Keratinocyte (primary cell): ENCODE measurements around the gene CYP4F22. TPM values are rescaled to one million over a fixed set of nuclear protein-coding genes. Genes with fewer than 3 reads are reported as not detected.

Experiments used
- DNase-seq: peaks from one replicate; pipeline ENCODE4 v3.0.0-alpha.2; 2011; ENCODE audit warnings: low read depth, missing footprints, low spot score
- FAIRE-seq: peaks from 2 replicates; lab custom pipeline; 2011; peaks lifted over from hg19 to GRCh38; lab: Jason Lieb, UNC
- H2AFZ ChIP-seq: 2 replicates; pipeline ENCODE4 v1.6.0; 2012; ENCODE audit warnings: low read length, control low read depth, inconsistent platforms; ENCODE audit not compliant: control insufficient read depth
- H3K27ac ChIP-seq: 2 replicates; pipeline ENCODE4 v1.5.1; 2011; ENCODE audit warnings: low read length; ENCODE audit not compliant: control insufficient read depth, insufficient read depth
- H3K27me3 ChIP-seq: 3 replicates; pipeline ENCODE4 v1.6.0; 2011; ENCODE audit warnings: low read length; ENCODE audit not compliant: control insufficient read depth, insufficient read depth; ENCODE audit errors: extremely low read depth
- H3K36me3 ChIP-seq, 2 experiments: 2 replicates in 1 of 2; 3 replicates in 1 of 2; pipeline ENCODE4 v1.5.1; 2011; ENCODE audit warnings: low read length in 2 of 2, mild to moderate bottlenecking in 1 of 2; ENCODE audit not compliant: control insufficient read depth in 2 of 2, insufficient read depth in 2 of 2; ENCODE audit errors: extremely low read depth in 1 of 2
- H3K4me1 ChIP-seq: 3 replicates; pipeline ENCODE4 v1.5.1; 2011; ENCODE audit warnings: low read length; ENCODE audit not compliant: control insufficient read depth, insufficient read depth; ENCODE audit errors: extremely low read depth
- H3K4me2 ChIP-seq: 3 replicates; pipeline ENCODE4 v1.6.0; 2011; ENCODE audit warnings: low read depth, low read length; ENCODE audit not compliant: control insufficient read depth, insufficient read depth; ENCODE audit errors: extremely low read depth
- H3K4me3 ChIP-seq, 3 experiments: fragments of 200-600 bp in 1 of 3; sonication (generic) in 1 of 3; 2 replicates in 2 of 3; 3 replicates in 1 of 3; pipeline ENCODE4 v1.5.1; 2011 to 2016; ENCODE audit warnings: low read length in 3 of 3, mild to moderate bottlenecking in 3 of 3, control low read depth in 2 of 3, inconsistent platforms in 1 of 3, low read depth in 1 of 3, mixed read lengths in 1 of 3, mixed run types in 1 of 3, moderate library complexity in 1 of 3; ENCODE audit not compliant: control insufficient read depth in 2 of 3, insufficient read depth in 2 of 3; ENCODE audit errors: extremely low read depth in 1 of 3
- H3K79me2 ChIP-seq: 2 replicates; pipeline ENCODE4 v1.6.0; 2012; ENCODE audit warnings: low read length; ENCODE audit not compliant: control insufficient read depth, insufficient read depth
- H3K9ac ChIP-seq: 3 replicates; pipeline ENCODE4 v1.6.0; 2011; ENCODE audit warnings: low read length; ENCODE audit not compliant: control insufficient read depth, insufficient read depth; ENCODE audit errors: extremely low read depth
- H3K9me1 ChIP-seq: 3 replicates; pipeline ENCODE4 v1.6.0; 2011; ENCODE audit warnings: low read length; ENCODE audit not compliant: control insufficient read depth, insufficient read depth; ENCODE audit errors: extremely low read depth
- H3K9me3 ChIP-seq: 2 replicates; pipeline ENCODE4 v1.5.1; 2012; ENCODE audit warnings: low read depth, low read length; ENCODE audit not compliant: control insufficient read depth
- H4K20me1 ChIP-seq: 3 replicates; pipeline ENCODE4 v1.6.0; 2011; ENCODE audit warnings: low read length; ENCODE audit not compliant: control insufficient read depth, insufficient read depth; ENCODE audit errors: extremely low read depth
- CTCF ChIP-seq, 3 experiments: IDR thresholded peaks in 1 of 3; conservative IDR thresholded peaks in 1 of 3; optimal IDR thresholded peaks in 1 of 3; 2 replicates in 2 of 3; 3 replicates in 1 of 3; pipeline versions ENCODE3 to v1.5.1; 2011; ENCODE audit warnings: low read length in 3 of 3, mild to moderate bottlenecking in 3 of 3, moderate library complexity in 2 of 3, control low read depth in 1 of 3, inconsistent platforms in 1 of 3; ENCODE audit not compliant: insufficient read depth in 2 of 3; ENCODE audit errors: extremely low read depth in 1 of 3
- EZH2 ChIP-seq: IDR thresholded peaks from one replicate; pipeline ENCODE4 v1.6.1; 2012; ENCODE audit warnings: inconsistent platforms, mild to moderate bottlenecking, low read length, moderate library complexity
- dilution Hi-C: fragments of 300-500 bp; cut with MboI; formaldehyde crosslinking; loops from one replicate; pipeline ENCODE4 v1.7.0; 2020; ENCODE audit warnings: low sequenced_read_pairs; ENCODE audit not compliant: extremely low pct_ligation_motif_present
- polyA plus RNA-seq, 5 experiments: library from polyadenylated mRNA; depleted of rRNA in 3 of 5; stranded (reverse) in 3 of 5; stranded (forward) in 1 of 5; unstranded in 1 of 5; fragments of >200 nt; gene quantifications; 1 replicate in 1 of 5; 2 replicates in 3 of 5; 3 replicates in 1 of 5; pipeline versions ENCODE4 v1.2.1 to v1.2.3, GENCODE V29; 2011 to 2012; ENCODE audit warnings: missing spikeins in 2 of 5, low read depth in 1 of 5, low replicate concordance in 1 of 5

Gene CYP4F22
- polyA plus RNA-seq, 1 donor (not counting 4 experiments of a cell fraction or from before 2014, with no cell fraction given): 0.43 TPM

GRCh38 chr19:15583346-15583745 is 75.0 kb downstream of the CYP4F22 start:
- TF ChIP-seq EZH2 (no peak), CTCF (optimal IDR thresholded peaks at IDR 0.05 in 1 of 3, IDR thresholded peaks at IDR 0.05 in 1 of 3, conservative IDR thresholded peaks at IDR 0.05 in 1 of 3; ENCODE audit: extremely low read depth in 1 of 3, insufficient read depth in 2 of 3, low read length in 3 of 3) (no peak)
- Histone ChIP-seq H3K9me3 (no peaks in the 10 kb centered on the region), H3K4me2 (no peak overlapping the region)

GRCh38 chr19:15584095-15584494 is 75.8 kb downstream of the CYP4F22 start:
- TF ChIP-seq CTCF (optimal IDR thresholded peaks at IDR 0.05 in 1 of 3, IDR thresholded peaks at IDR 0.05 in 1 of 3, conservative IDR thresholded peaks at IDR 0.05 in 1 of 3; ENCODE audit: extremely low read depth in 1 of 3, insufficient read depth in 2 of 3, low read length in 3 of 3): no peak
- no peak for TF ChIP-seq EZH2
- Histone ChIP-seq H3K9me3 (no peaks in the 10 kb centered on the region), H3K9me1 (no peaks in the 10 kb centered on the region), H3K27ac (no peak overlapping the region), H3K36me3 (no peaks in the 10 kb centered on the region), H3K4me2 (peak overlapping the region; percentile 22), H4K20me1 (no peaks in the 10 kb centered on the region), H3K9ac (no peak overlapping the region), H3K4me3 (no peak overlapping the region), H3K27me3 (peaks cover 3% of the 10 kb centered on the region), H2AFZ (no peak overlapping the region), H3K4me1 (no peaks in the 10 kb centered on the region), H3K79me2 (no peaks in the 10 kb centered on the region)
- dilution Hi-C loops: no loop called here
- FAIRE-seq (no peak), DNase-seq (no peak)

More at GRCh38 chr19:15583346-15583745, 75.0 kb downstream of the CYP4F22 start:
- H4K20me1 ChIP-seq: no peaks in the 10 kb centered on the region
- H3K9me1 ChIP-seq: no peaks in the 10 kb centered on the region
- no peak overlapping the region for H2AFZ ChIP-seq
- H3K79me2 ChIP-seq: no peaks in the 10 kb centered on the region
- no peaks in the 10 kb centered on the region for H3K4me1 ChIP-seq
- H3K36me3 ChIP-seq: no peaks in the 10 kb centered on the region
- FAIRE-seq (no peak), DNase-seq (no peak)
- dilution Hi-C loops: no loop called here
- no peak overlapping the region for H3K27ac ChIP-seq
- H3K9ac ChIP-seq: no peak overlapping the region
- H3K27me3 ChIP-seq: peaks cover 3% of the 10 kb centered on the region
- H3K4me3 ChIP-seq: no peak overlapping the region
